GM12864 (cell line): ENCODE data around the gene VPS37C.

Experiments used
- DNase-seq: peaks from one replicate; pipeline ENCODE4 v3.0.0-alpha.2; 2011; ENCODE audit warnings: low read depth
- H3K4me3 ChIP-seq: 2 replicates; pipeline ENCODE4 v1.5.1; 2011; ENCODE audit warnings: mild to moderate bottlenecking, low read depth, low read length, control low read depth
- CTCF ChIP-seq: IDR thresholded peaks from 2 replicates; pipeline ENCODE4 v1.5.1; 2011; ENCODE audit warnings: low read depth, mild to moderate bottlenecking, moderate library complexity, low read length, control low read depth, inconsistent platforms; ENCODE audit errors: missing control alignments

The VPS37C gene

GRCh38 chr11:61119055-61119454 lies 42.2 kb downstream of the VPS37C start:
- TF ChIP-seq CTCF, result no peak
- no peak for DNase-seq
- no peak overlapping the region for H3K4me3 ChIP-seq

GRCh38 chr11:61118406-61118805 lies 42.8 kb downstream of the VPS37C start:
- H3K4me3 ChIP-seq, result no peak overlapping the region
- no peak for TF ChIP-seq CTCF

GRCh38 chr11:61118004-61118403 lies 43.2 kb downstream of the VPS37C start:
- no peak for TF ChIP-seq CTCF
- DNase-seq, result no peak
- H3K4me3 ChIP-seq, result no peak overlapping the region

More at GRCh38 chr11:61118406-61118805, 42.8 kb downstream of the VPS37C start:
- DNase-seq, result no peak

GRCh38 chr11:61117168-61117520 lies 44.1 kb downstream of the VPS37C start:
- no peak overlapping the region for H3K4me3 ChIP-seq
- DNase-seq, result no peak
- no peak for TF ChIP-seq CTCF

- no peak for TF ChIP-seq CTCF
- no peak overlapping the region for H3K4me3 ChIP-seq
- DNase-seq, result no peak
Measured at GRCh38 chr11:61116426-61117167, 44.6 kb downstream of the VPS37C start.

GRCh38 chr11:61115498-61116224 lies 45.6 kb downstream of the VPS37C start:
- DNase-seq, result no peak
- H3K4me3 ChIP-seq, result no peak overlapping the region
- no peak for TF ChIP-seq CTCF
